GM12878 (cell line): ENCODE data around the gene TCEAL1. TPM values are rescaled to one million over a fixed set of nuclear protein-coding genes. Genes with fewer than 3 reads are reported as not detected.

Experiments
- ATAC-seq: fragments of 200-7000 bp; cut with Tn5 transposase; 3 replicates; pipeline ENCODE4 v1.9.1; 2020; ENCODE audit warnings: mild to moderate bottlenecking, moderate library complexity
- BruUV-seq: library from RNA; stranded (reverse); fragments of 400-500 nt; replicated peaks from 2 replicates; lab custom pipeline; 2021; lab: Mats Ljungman, UMichigan
- CTCF ChIA-PET: fragments of 300-600 bp; sonication (Branson Sonifier 250); formaldehyde crosslinking; extraction: SDS; loops from one replicate; lab custom pipeline; 2021; ENCODE audit warnings: inconsistent platforms; lab: Yijun Ruan, JAX
- POLR2A ChIA-PET: fragments of 350-600 bp; formaldehyde crosslinking; extraction: SDS; loops from one replicate; lab custom pipeline; 2021; ENCODE audit warnings: inconsistent platforms; lab: Charles Lee
- RAD21 ChIA-PET: fragments of 300-600 bp; sonication (Branson Sonifier 250); formaldehyde crosslinking; loops from one replicate; lab custom pipeline; 2023; ENCODE audit warnings: antibody characterized with exemption; ENCODE audit not compliant: unreplicated experiment; lab: Charles Lee
- SMC1A ChIA-PET: fragments of 300-600 bp; sonication (Branson Sonifier 250); formaldehyde crosslinking; loops from one replicate; lab custom pipeline; 2023; ENCODE audit not compliant: unreplicated experiment, uncharacterized antibody; lab: Charles Lee
- DNase-seq: peaks from one replicate; pipeline ENCODE4 v3.0.0-alpha.2; 2011; ENCODE audit warnings: low read depth, low spot score
- FAIRE-seq: peaks from 3 replicates; lab custom pipeline; 2011; peaks lifted over from hg19 to GRCh38; lab: Jason Lieb, UNC
- H2AFZ ChIP-seq: 2 replicates; pipeline ENCODE4 v1.6.0; 2011; ENCODE audit warnings: low read depth, low read length, control low read depth; ENCODE audit not compliant: control insufficient read depth
- H3K27ac ChIP-seq: 2 replicates; pipeline ENCODE4 v1.5.1; 2011; ENCODE audit warnings: control low read depth; ENCODE audit not compliant: control insufficient read depth, insufficient read depth
- H3K27me3 ChIP-seq, 2 experiments: replicated peaks in 1 of 2; 2 replicates each; pipeline versions ENCODE4 v1.6.0 to v1.6.1; 2011; ENCODE audit warnings: low read length in 1 of 2; ENCODE audit not compliant: control insufficient read depth in 2 of 2, insufficient read depth in 2 of 2
- H3K36me3 ChIP-seq, 2 experiments: 2 replicates each; pipeline ENCODE4 v1.5.1; 2011; ENCODE audit warnings: low read length in 1 of 2; ENCODE audit not compliant: control insufficient read depth in 2 of 2, insufficient read depth in 2 of 2
- H3K4me1 ChIP-seq: 2 replicates; pipeline ENCODE4 v1.6.1; 2011; ENCODE audit warnings: mild to moderate bottlenecking, low read length, moderate library complexity, mixed read lengths; ENCODE audit not compliant: control insufficient read depth, insufficient read depth
- H3K4me2 ChIP-seq: 2 replicates; pipeline ENCODE4 v1.6.0; 2011; ENCODE audit warnings: control low read depth; ENCODE audit not compliant: control insufficient read depth, insufficient read depth
- H3K4me3 ChIP-seq: fragments of 200-600 bp; sonication (generic); 2 replicates; pipeline ENCODE4 v1.5.1; 2016
- H3K79me2 ChIP-seq: 2 replicates; pipeline ENCODE4 v1.6.0; 2011; ENCODE audit warnings: low read length; ENCODE audit not compliant: control insufficient read depth, insufficient read depth
- H3K9ac ChIP-seq: 2 replicates; pipeline ENCODE4 v1.8.0; 2011; ENCODE audit warnings: low read length, control low read depth, mixed read lengths; ENCODE audit not compliant: control insufficient read depth, insufficient read depth
- H3K9me3 ChIP-seq: replicated peaks from 3 replicates; pipeline ENCODE4 v1.5.1; 2011; ENCODE audit warnings: mild to moderate bottlenecking, low read length; ENCODE audit not compliant: control insufficient read depth, insufficient read depth
- H4K20me1 ChIP-seq: 2 replicates; pipeline ENCODE4 v1.6.0; 2011; ENCODE audit not compliant: control insufficient read depth, insufficient read depth
- CBX5 ChIP-seq: sonication (generic); IDR thresholded peaks from 2 replicates; pipeline ENCODE4 v1.6.1; 2016; ENCODE audit warnings: low read depth, moderate library complexity, mild to moderate bottlenecking, inconsistent platforms
- CHD4 ChIP-seq: fragments of 200-600 bp; sonication (generic); IDR thresholded peaks from 2 replicates; pipeline ENCODE4 v1.6.1; 2016; ENCODE audit warnings: mild to moderate bottlenecking
- CREM ChIP-seq: IDR thresholded peaks from 2 replicates; pipeline ENCODE4 v1.6.1; 2014; ENCODE audit warnings: antibody characterized with exemption, low read depth
- EP300 ChIP-seq, 2 experiments: fragments of 150-350 bp in 1 of 2; IDR thresholded peaks; 2 replicates each; pipeline ENCODE4 v1.6.1; 2011 to 2012; ENCODE audit warnings: low read depth in 2 of 2, low read length in 2 of 2, borderline replicate concordance in 1 of 2, improper control_type of control experiment in 1 of 2, inconsistent platforms in 1 of 2; ENCODE audit not compliant: control insufficient read depth in 1 of 2
- KLF5 ChIP-seq: fragments of 450-650 bp; IDR thresholded peaks from 2 replicates; pipeline ENCODE4 v1.6.1; 2014; ENCODE audit warnings: mild to moderate bottlenecking; ENCODE audit not compliant: partially characterized antibody
- NFIC ChIP-seq: IDR thresholded peaks from 2 replicates; pipeline ENCODE4 v1.6.1; 2012; ENCODE audit warnings: low read depth, mild to moderate bottlenecking, inconsistent platforms, low read length, moderate library complexity
- SIN3A ChIP-seq: IDR thresholded peaks from 2 replicates; pipeline ENCODE4 v1.6.1; 2012; ENCODE audit warnings: low read depth, low read length, improper control_type of control experiment
- SMARCA5 ChIP-seq: fragments of 450-650 bp; IDR thresholded peaks from 2 replicates; pipeline ENCODE4 v1.6.1; 2017; ENCODE audit warnings: mild to moderate bottlenecking
- WGBS: methylation state at CpG from one replicate; pipeline ENCODE4 v1.1.6; 2016; ENCODE audit warnings: low lambda C conversion rate; ENCODE audit not compliant: insufficient replicate concordance, insufficient coverage; ENCODE audit errors: missing lambda C conversion rate; 5-methylcytosine and 5-hydroxymethylcytosine counted together
- in situ Hi-C: fragments of 300-500 bp; cut with MboI; formaldehyde crosslinking; loops from 9 replicates; pipeline ENCODE4 v1.14.3; 2018; ENCODE audit warnings: mixed read lengths
- intact Hi-C: fragments of 100-400 bp; cut with micrococcal nuclease; formaldehyde crosslinking; loops from one replicate; pipeline ENCODE4 v1.14.2; 2022; ENCODE audit not compliant: unreplicated experiment
- polyA plus RNA-seq, 11 experiments: library from polyadenylated mRNA; depleted of rRNA in 4 of 11; unstranded in 6 of 11; stranded (reverse) in 5 of 11; fragments of >200 nt; fragmentation: Nextera tagmentation in 4 of 11; fragmentation: Illumina TruSeq in 1 of 11; extraction: Ambion mirVana in 4 of 11; extraction: Trizol in 1 of 11; gene quantifications; 1 replicate in 1 of 11; 2 replicates in 10 of 11; pipeline versions ENCODE4 v1.2.1 to v1.2.3, GENCODE V29; 2011 to 2016; ENCODE audit warnings: inconsistent platforms in 2 of 11, missing spikeins in 2 of 11, low read depth in 1 of 11
- total RNA-seq, 4 experiments: library from RNA; depleted of rRNA in 3 of 4; stranded (reverse); fragments of >200 nt in 3 of 4; fragmentation: Illumina TruSeq in 1 of 4; extraction: Trizol in 1 of 4; gene quantifications; 2 replicates each; pipeline versions ENCODE4 v1.2.1 to v1.2.3, GENCODE V29; 2013 to 2021
- TF ChIP-seq, protein P1 (sequence below): fragments of 450-650 bp; formaldehyde crosslinking; IDR thresholded peaks from 2 replicates; pipeline ENCODE4 v1.5.0; 2022; ENCODE audit warnings: mild to moderate bottlenecking, missing genetic modification characterization
- TF ChIP-seq, protein P2 (sequence below): fragments of 450-650 bp; conservative IDR thresholded peaks from 2 replicates; pipeline ENCODE4 v1.6.1; 2017; ENCODE audit warnings: mild to moderate bottlenecking, moderate library complexity
- TF ChIP-seq, protein P3 (sequence below): IDR thresholded peaks from 2 replicates; pipeline ENCODE4 v1.6.1; 2011; ENCODE audit warnings: low read depth, low read length, improper control_type of control experiment, borderline replicate concordance
- TF ChIP-seq, protein P4 (sequence below): IDR thresholded peaks from 2 replicates; pipeline ENCODE4 v1.6.1; 2012; ENCODE audit warnings: improper control_type of control experiment, low read depth, low read length; ENCODE audit not compliant: insufficient replicate concordance

TCEAL1 gene
- total and polyA plus RNA-seq, 10 of the 15 experiments (the other 5 are each of a cell fraction or from before 2014, with no cell fraction given): 10.1 to 24.3 (median 17.8) TPM

DNA sequence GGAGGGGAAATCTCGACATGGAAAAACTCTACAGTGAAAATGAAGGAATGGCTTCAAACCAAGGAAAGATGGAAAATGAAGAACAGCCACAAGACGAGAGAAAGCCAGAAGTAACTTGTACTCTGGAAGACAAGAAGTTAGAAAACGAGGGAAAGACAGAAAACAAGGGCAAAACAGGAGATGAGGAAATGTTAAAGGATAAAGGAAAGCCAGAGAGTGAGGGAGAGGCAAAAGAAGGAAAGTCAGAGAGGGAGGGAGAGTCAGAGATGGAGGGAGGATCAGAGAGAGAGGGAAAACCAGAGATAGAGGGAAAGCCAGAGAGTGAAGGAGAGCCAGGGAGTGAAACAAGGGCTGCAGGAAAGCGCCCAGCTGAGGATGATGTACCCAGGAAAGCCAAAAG lies 42.1 kb upstream of the TCEAL1 start:
- Histone ChIP-seq H3K27me3 (no peaks in the 10 kb centered on the region), H3K27ac (no peak overlapping the region), H3K79me2 (peaks cover 3% of the 10 kb centered on the region), H3K9me3 (no peaks in the 10 kb centered on the region), H3K4me2 (no peak overlapping the region), H3K9ac (0 out of 2 replicates have a peak overlapping the region, but pooled peaks have one; percentile 74), H3K4me3 (no peak overlapping the region; the same call in 1 of the 2 replicates), H4K20me1 (no peaks in the 10 kb centered on the region), H2AFZ (no peak overlapping the region), H3K4me1 (no peaks in the 10 kb centered on the region), H3K36me3 (no peaks in the 10 kb centered on the region)
- in situ Hi-C loops (no loop called here), intact Hi-C loops (no loop called here)
- ChIA-PET SMC1A (no interaction called here), POLR2A (no interaction called here), RAD21 (no interaction called here), CTCF (no interaction called here)
- DNase-seq: no peak
- 48% methylated on average over 3 of the region's 4 CpGs for WGBS
- BruUV-seq: no TSS peak
- FAIRE-seq: no peak
- no peak for ATAC-seq
- TF ChIP-seq, protein P1, sequence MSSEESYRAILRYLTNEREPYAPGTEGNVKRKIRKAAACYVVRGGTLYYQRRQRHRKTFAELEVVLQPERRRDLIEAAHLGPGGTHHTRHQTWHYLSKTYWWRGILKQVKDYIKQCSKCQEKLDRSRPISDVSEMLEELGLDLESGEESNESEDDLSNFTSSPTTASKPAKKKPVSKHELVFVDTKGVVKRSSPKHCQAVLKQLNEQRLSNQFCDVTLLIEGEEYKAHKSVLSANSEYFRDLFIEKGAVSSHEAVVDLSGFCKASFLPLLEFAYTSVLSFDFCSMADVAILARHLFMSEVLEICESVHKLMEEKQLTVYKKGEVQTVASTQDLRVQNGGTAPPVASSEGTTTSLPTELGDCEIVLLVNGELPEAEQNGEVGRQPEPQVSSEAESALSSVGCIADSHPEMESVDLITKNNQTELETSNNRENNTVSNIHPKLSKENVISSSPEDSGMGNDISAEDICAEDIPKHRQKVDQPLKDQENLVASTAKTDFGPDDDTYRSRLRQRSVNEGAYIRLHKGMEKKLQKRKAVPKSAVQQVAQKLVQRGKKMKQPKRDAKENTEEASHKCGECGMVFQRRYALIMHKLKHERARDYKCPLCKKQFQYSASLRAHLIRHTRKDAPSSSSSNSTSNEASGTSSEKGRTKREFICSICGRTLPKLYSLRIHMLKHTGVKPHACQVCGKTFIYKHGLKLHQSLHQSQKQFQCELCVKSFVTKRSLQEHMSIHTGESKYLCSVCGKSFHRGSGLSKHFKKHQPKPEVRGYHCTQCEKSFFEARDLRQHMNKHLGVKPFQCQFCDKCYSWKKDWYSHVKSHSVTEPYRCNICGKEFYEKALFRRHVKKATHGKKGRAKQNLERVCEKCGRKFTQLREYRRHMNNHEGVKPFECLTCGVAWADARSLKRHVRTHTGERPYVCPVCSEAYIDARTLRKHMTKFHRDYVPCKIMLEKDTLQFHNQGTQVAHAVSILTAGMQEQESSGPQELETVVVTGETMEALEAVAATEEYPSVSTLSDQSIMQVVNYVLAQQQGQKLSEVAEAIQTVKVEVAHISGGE (CRISPR knock-in tag): no peak
- TF ChIP-seq CBX5 (no peak), CREM (no peak), EP300 (IDR thresholded peaks at IDR 0.05; ENCODE audit: borderline replicate concordance in 1 of 2, control insufficient read depth in 1 of 2, low read depth in 2 of 2, low read length in 2 of 2) (no peak), KLF5 (no peak), NFIC (no peak), SMARCA5 (no peak), CHD4 (no peak), SIN3A (no peak)
- TF ChIP-seq, protein P2, sequence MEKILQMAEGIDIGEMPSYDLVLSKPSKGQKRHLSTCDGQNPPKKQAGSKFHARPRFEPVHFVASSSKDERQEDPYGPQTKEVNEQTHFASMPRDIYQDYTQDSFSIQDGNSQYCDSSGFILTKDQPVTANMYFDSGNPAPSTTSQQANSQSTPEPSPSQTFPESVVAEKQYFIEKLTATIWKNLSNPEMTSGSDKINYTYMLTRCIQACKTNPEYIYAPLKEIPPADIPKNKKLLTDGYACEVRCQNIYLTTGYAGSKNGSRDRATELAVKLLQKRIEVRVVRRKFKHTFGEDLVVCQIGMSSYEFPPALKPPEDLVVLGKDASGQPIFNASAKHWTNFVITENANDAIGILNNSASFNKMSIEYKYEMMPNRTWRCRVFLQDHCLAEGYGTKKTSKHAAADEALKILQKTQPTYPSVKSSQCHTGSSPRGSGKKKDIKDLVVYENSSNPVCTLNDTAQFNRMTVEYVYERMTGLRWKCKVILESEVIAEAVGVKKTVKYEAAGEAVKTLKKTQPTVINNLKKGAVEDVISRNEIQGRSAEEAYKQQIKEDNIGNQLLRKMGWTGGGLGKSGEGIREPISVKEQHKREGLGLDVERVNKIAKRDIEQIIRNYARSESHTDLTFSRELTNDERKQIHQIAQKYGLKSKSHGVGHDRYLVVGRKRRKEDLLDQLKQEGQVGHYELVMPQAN: no peak
- TF ChIP-seq, protein P3, sequence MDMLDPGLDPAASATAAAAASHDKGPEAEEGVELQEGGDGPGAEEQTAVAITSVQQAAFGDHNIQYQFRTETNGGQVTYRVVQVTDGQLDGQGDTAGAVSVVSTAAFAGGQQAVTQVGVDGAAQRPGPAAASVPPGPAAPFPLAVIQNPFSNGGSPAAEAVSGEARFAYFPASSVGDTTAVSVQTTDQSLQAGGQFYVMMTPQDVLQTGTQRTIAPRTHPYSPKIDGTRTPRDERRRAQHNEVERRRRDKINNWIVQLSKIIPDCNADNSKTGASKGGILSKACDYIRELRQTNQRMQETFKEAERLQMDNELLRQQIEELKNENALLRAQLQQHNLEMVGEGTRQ: no peak
- TF ChIP-seq, protein P4, sequence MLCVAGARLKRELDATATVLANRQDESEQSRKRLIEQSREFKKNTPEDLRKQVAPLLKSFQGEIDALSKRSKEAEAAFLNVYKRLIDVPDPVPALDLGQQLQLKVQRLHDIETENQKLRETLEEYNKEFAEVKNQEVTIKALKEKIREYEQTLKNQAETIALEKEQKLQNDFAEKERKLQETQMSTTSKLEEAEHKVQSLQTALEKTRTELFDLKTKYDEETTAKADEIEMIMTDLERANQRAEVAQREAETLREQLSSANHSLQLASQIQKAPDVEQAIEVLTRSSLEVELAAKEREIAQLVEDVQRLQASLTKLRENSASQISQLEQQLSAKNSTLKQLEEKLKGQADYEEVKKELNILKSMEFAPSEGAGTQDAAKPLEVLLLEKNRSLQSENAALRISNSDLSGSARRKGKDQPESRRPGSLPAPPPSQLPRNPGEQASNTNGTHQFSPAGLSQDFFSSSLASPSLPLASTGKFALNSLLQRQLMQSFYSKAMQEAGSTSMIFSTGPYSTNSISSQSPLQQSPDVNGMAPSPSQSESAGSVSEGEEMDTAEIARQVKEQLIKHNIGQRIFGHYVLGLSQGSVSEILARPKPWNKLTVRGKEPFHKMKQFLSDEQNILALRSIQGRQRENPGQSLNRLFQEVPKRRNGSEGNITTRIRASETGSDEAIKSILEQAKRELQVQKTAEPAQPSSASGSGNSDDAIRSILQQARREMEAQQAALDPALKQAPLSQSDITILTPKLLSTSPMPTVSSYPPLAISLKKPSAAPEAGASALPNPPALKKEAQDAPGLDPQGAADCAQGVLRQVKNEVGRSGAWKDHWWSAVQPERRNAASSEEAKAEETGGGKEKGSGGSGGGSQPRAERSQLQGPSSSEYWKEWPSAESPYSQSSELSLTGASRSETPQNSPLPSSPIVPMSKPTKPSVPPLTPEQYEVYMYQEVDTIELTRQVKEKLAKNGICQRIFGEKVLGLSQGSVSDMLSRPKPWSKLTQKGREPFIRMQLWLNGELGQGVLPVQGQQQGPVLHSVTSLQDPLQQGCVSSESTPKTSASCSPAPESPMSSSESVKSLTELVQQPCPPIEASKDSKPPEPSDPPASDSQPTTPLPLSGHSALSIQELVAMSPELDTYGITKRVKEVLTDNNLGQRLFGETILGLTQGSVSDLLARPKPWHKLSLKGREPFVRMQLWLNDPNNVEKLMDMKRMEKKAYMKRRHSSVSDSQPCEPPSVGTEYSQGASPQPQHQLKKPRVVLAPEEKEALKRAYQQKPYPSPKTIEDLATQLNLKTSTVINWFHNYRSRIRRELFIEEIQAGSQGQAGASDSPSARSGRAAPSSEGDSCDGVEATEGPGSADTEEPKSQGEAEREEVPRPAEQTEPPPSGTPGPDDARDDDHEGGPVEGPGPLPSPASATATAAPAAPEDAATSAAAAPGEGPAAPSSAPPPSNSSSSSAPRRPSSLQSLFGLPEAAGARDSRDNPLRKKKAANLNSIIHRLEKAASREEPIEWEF: no peak
